HepG2 (cell line): ENCODE results near the gene GLIS2. TPM values are rescaled to one million over a fixed set of nuclear protein-coding genes. Genes with fewer than 3 reads are reported as not detected.
A peak's percentile ranks its signal among the peaks of the same experiment; 100 is the strongest.

Source experiments
- CENPT ChIP-seq: sonication (generic); formaldehyde crosslinking; IDR thresholded peaks from 2 replicates; pipeline ENCODE4 v1.8.0; 2022; ENCODE audit warnings: low read depth, mild to moderate bottlenecking, moderate library complexity, missing genetic modification reagents
- EP300 ChIP-seq, 3 experiments: sonication (generic) in 1 of 3; formaldehyde crosslinking in 1 of 3; IDR thresholded peaks; 2 replicates each; pipeline versions ENCODE4 v1.5.1 to v1.6.1; 2011 to 2020; ENCODE audit warnings: low read depth in 2 of 3, low read length in 2 of 3, borderline replicate concordance in 1 of 3, improper control_type of control experiment in 1 of 3, mild to moderate bottlenecking in 1 of 3, missing genetic modification reagents in 1 of 3, moderate library complexity in 1 of 3
- FOSL1 ChIP-seq: sonication (generic); formaldehyde crosslinking; IDR thresholded peaks from 2 replicates; pipeline ENCODE4 v1.9.0; 2021; ENCODE audit warnings: missing genetic modification reagents, borderline replicate concordance
- IKZF5 ChIP-seq: IDR thresholded peaks from 2 replicates; pipeline ENCODE4 v1.6.1; 2018; ENCODE audit warnings: missing genetic modification reagents, mild to moderate bottlenecking, missing compliant biosample characterization
- NFATC3 ChIP-seq: sonication (generic); formaldehyde crosslinking; IDR thresholded peaks from 2 replicates; pipeline ENCODE4 v1.5.1; 2020; ENCODE audit warnings: mild to moderate bottlenecking, missing genetic modification reagents
- SKIL ChIP-seq: sonication (generic); formaldehyde crosslinking; IDR thresholded peaks from 2 replicates; pipeline ENCODE4 v1.8.0; 2022; ENCODE audit warnings: missing genetic modification reagents, mild to moderate bottlenecking, moderate library complexity, borderline replicate concordance
- STAG1 ChIP-seq: sonication (generic); formaldehyde crosslinking; IDR thresholded peaks from 2 replicates; pipeline ENCODE4 v1.4.0; 2020; ENCODE audit warnings: missing genetic modification reagents
- TEAD3 ChIP-seq: optimal IDR thresholded peaks from 2 replicates; pipeline ENCODE3; 2016; ENCODE audit warnings: borderline replicate concordance
- TSC22D2 ChIP-seq: sonication (generic); formaldehyde crosslinking; IDR thresholded peaks from 2 replicates; pipeline ENCODE4 v1.5.1; 2020; ENCODE audit warnings: missing genetic modification reagents, mild to moderate bottlenecking, borderline replicate concordance
- ZNF318 ChIP-seq: sonication (generic); formaldehyde crosslinking; IDR thresholded peaks from 2 replicates; pipeline ENCODE4 v1.4.0; 2020; ENCODE audit warnings: mild to moderate bottlenecking, missing genetic modification reagents
- ZNF350 ChIP-seq: sonication (generic); formaldehyde crosslinking; IDR thresholded peaks from 2 replicates; pipeline ENCODE4 v1.4.0; 2020; ENCODE audit warnings: mild to moderate bottlenecking, low read depth, missing genetic modification reagents, borderline replicate concordance
- ZNF430 ChIP-seq: sonication (generic); formaldehyde crosslinking; IDR thresholded peaks from 2 replicates; pipeline ENCODE4 v1.9.0; 2021; ENCODE audit warnings: mild to moderate bottlenecking, missing genetic modification reagents
- ZNF446 ChIP-seq: sonication (generic); formaldehyde crosslinking; IDR thresholded peaks from 2 replicates; pipeline ENCODE4 v1.5.0; 2020; ENCODE audit warnings: mild to moderate bottlenecking, missing genetic modification reagents
- ZNF501 ChIP-seq: sonication (generic); formaldehyde crosslinking; IDR thresholded peaks from 2 replicates; pipeline ENCODE4 v1.5.1; 2020; ENCODE audit warnings: mild to moderate bottlenecking, moderate library complexity, missing genetic modification reagents
- ZNF652 ChIP-seq: IDR thresholded peaks from 2 replicates; pipeline ENCODE4 v1.6.1; 2016; ENCODE audit warnings: low read depth, borderline replicate concordance
- ZNF768 ChIP-seq: sonication (generic); formaldehyde crosslinking; IDR thresholded peaks from 2 replicates; pipeline ENCODE4 v1.4.0; 2020; ENCODE audit warnings: missing genetic modification reagents
- ZNF792 ChIP-seq: IDR thresholded peaks from 2 replicates; pipeline ENCODE4 v1.6.1; 2016
- polyA plus RNA-seq, 8 experiments: library from polyadenylated mRNA; depleted of rRNA in 3 of 8; stranded (reverse) in 7 of 8; unstranded in 1 of 8; fragments of >200 nt; fragmentation: Illumina TruSeq in 4 of 8; extraction: Trizol in 4 of 8; gene quantifications; 2 replicates each; pipeline versions ENCODE4 v1.2.1 to v1.2.3, GENCODE V29; 2011 to 2016; ENCODE audit warnings: low read depth in 4 of 8, missing spikeins in 1 of 8, mixed read lengths in 1 of 8; ENCODE audit not compliant: insufficient read depth in 1 of 8
- total RNA-seq, 5 experiments: library from RNA; depleted of rRNA; stranded (reverse); fragments of >200 nt; fragmentation: Illumina TruSeq; extraction: Trizol; gene quantifications; 2 replicates each; pipeline ENCODE4 v1.2.3, GENCODE V29; 2016; ENCODE audit warnings: low read depth in 1 of 5

Gene GLIS2
- total and polyA plus RNA-seq, 2 of the 13 experiments (the other 11 are each of a cell fraction or from before 2014, with no cell fraction given): 0.28 to 0.29 TPM

- TF ChIP-seq SKIL (CRISPR knock-in tag) (0 out of 2 replicates have a peak, but pooled peaks have one; percentile 42), NFATC3 (CRISPR knock-in tag) (no peak), IKZF5 (peak; percentile 69), TEAD3 (peak; percentile 43), FOSL1 (CRISPR knock-in tag) (no peak), ZNF501 (CRISPR knock-in tag) (peak; percentile 81), ZNF318 (CRISPR knock-in tag) (0 out of 2 replicates have a peak, but pooled peaks have one; percentile 49), ZNF768 (CRISPR knock-in tag) (no peak; the same call in 1 of the 2 replicates), ZNF350 (CRISPR knock-in tag) (peak; percentile 82; the same call in 1 of the 2 replicates), ZNF652 (CRISPR knock-in tag) (0 out of 2 replicates have a peak, but pooled peaks have one; percentile 18), CENPT (CRISPR knock-in tag) (no peak), ZNF446 (CRISPR knock-in tag) (peak; percentile 68; the same call in 1 of the 2 replicates), STAG1 (CRISPR knock-in tag) (peak; percentile 28; the same call in 1 of the 2 replicates), EP300 (IDR thresholded peaks at IDR 0.05; ENCODE audit: low read depth in 2 of 2, low read length in 2 of 2) (peak; percentile 28 to 59; a peak in 3 of 4 replicates), EP300 (CRISPR knock-in tag; IDR thresholded peaks at IDR 0.05; ENCODE audit: borderline replicate concordance) (0 out of 2 replicates have a peak, but pooled peaks have one; percentile 20), ZNF430 (CRISPR knock-in tag) (0 out of 2 replicates have a peak, but pooled peaks have one; percentile 47), ZNF792 (CRISPR knock-in tag) (peak; percentile 16; the same call in 1 of the 2 replicates), TSC22D2 (peak; percentile 25; the same call in 1 of the 2 replicates)
Measured at GRCh38 chr16:4372578-4373355, 56.9 kb downstream of the GLIS2 start (continued).
